ENCODE results near the gene CD19. TPM values are rescaled to one million over a fixed set of nuclear protein-coding genes. Genes with fewer than 3 reads are reported as not detected.

CD19 gene
- total and polyA plus RNA-seq, 2 of the 8 experiments (the other 6 are each of a cell fraction or from before 2014, with no cell fraction given), result 0.57 to 0.65 TPM

DNA sequence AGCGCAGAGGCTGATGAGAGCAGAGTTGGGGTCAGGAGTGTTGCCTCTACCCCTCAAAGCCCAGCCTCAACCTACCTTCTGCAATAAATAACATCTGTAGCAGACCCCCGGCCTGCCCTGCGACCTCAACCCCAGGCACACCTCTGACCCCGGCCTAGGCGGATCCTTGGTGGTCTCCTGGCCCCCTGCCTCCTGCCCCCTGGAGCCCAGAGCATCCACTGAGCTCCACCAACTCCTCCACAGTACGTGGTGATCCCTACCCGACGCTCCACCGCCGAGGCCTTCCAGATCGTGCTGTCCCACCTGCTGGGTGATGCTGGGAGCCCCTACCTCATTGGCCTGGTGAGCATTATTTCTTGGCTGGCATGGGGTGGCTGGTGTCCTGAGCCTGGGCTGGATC lies 51.2 kb downstream of the CD19 start:
- CTCF ChIA-PET (ENCODE audit: partially characterized antibody), result interaction anchor here (1.0 to 4.0 kb wide), 6 partner anchors 10 to 32 kb away, joined by 3 to 14 read pairs (median 3); no protein-coding TSS in a partner anchor
- TF ChIP-seq SIRT6 (IDR thresholded peaks at IDR 0.05; ENCODE audit: low read length) (no peak), NANOG (IDR thresholded peaks at IDR 0.05; ENCODE audit: insufficient read depth, low read depth, low read length, poor library complexity, severe bottlenecking) (no peak)
- Histone ChIP-seq H3K9me3 (ENCODE audit: insufficient read depth in 2 of 2, low read depth in 1 of 2, low read length in 1 of 2) (peaks cover 5 to 7% of the 10 kb centered on the region in 2 experiments; a peak in 2 of 4 replicates), H2BK15ac (ENCODE audit: low read length) (no peak overlapping the region), H3K27me3 (replicated peaks in 1 of 4; ENCODE audit: control insufficient read depth in 3 of 4, extremely low read depth in 1 of 4, insufficient read depth in 3 of 4, low read length in 3 of 4) (no peaks in the 10 kb centered on the region), H3K4me3 (ENCODE audit: extremely low read depth in 1 of 4, insufficient read depth in 2 of 4, low read depth in 3 of 4, low read length in 4 of 4) (no peak overlapping the region), H3K56ac (replicated peaks; ENCODE audit: insufficient read length, low read depth, low read length) (no peak overlapping the region), H2BK5ac (ENCODE audit: low read depth, low read length) (no peak overlapping the region), H3K23me2 (ENCODE audit: low read depth, low read length) (no peaks in the 10 kb centered on the region), H3K23ac (ENCODE audit: insufficient read length) (no peak overlapping the region), H3K4me2 (ENCODE audit: insufficient read depth in 1 of 2, low read depth in 2 of 2, low read length in 2 of 2) (no peak overlapping the region), H3K4me1 (replicated peaks in 1 of 4; ENCODE audit: control insufficient read depth in 3 of 4, insufficient read depth in 4 of 4, low read length in 3 of 4) (no peaks in the 10 kb centered on the region), H3K18ac (ENCODE audit: extremely low read depth, low read length) (no peak overlapping the region), H2BK120ac (replicated peaks; ENCODE audit: low read depth, low read length) (no peak overlapping the region), H2BK12ac (ENCODE audit: low read depth, low read length) (no peak overlapping the region), H4K20me1 (replicated peaks in 1 of 2; ENCODE audit: control insufficient read depth in 1 of 2, insufficient read depth in 2 of 2, low read length in 2 of 2) (no peaks in the 10 kb centered on the region), H3K9ac (replicated peaks in 1 of 4; ENCODE audit: extremely low read depth in 1 of 4, low read depth in 3 of 4, low read length in 3 of 4) (no peak overlapping the region), H3K14ac (ENCODE audit: insufficient read length) (no peak overlapping the region), H2AK5ac (ENCODE audit: low read depth, low read length) (no peak overlapping the region), H3K79me1 (ENCODE audit: low read depth, low read length) (no peaks in the 10 kb centered on the region), H3K4ac (replicated peaks; ENCODE audit: insufficient read length, low read depth, low read length) (no peak overlapping the region), H3K36me3 (ENCODE audit: control insufficient read depth in 2 of 4, insufficient read depth in 4 of 4, low read length in 3 of 4) (peaks cover 0 to 16% (median 5%) of the 10 kb centered on the region in 4 experiments; a peak in 5 of 8 replicates), H4K5ac (ENCODE audit: insufficient read length, low read depth, low read length) (no peak overlapping the region), H4K91ac (replicated peaks; ENCODE audit: insufficient read length, low read length) (no peak overlapping the region), H2BK20ac (ENCODE audit: low read length) (no peak overlapping the region), H4K8ac (ENCODE audit: extremely low read depth, insufficient read depth, low read length) (no peak overlapping the region), H2AFZ (ENCODE audit: low read length) (no peak overlapping the region), H3K27ac (ENCODE audit: low read depth, low read length) (no peak overlapping the region), H3K79me2 (ENCODE audit: control insufficient read depth in 1 of 2, insufficient read depth in 2 of 2, low read length in 2 of 2) (no peaks in the 10 kb centered on the region)
- no peak for DNase-seq (ENCODE audit: low read depth in 1 of 2, low spot score in 2 of 2)
- POLR2A ChIA-PET (ENCODE audit: partially characterized antibody), result interaction anchor here (0.6 to 2.0 kb wide), 2 partner anchors 9 to 268 kb away, joined by 3 to 5 read pairs; no protein-coding TSS in a partner anchor
- no peak for FAIRE-seq
- 94% methylated on average over 11 of the region's 11 CpGs; no CpG with 5 or more reads in 1 of the 2 experiments for WGBS, 2 experiments (ENCODE audit: extremely low coverage in 1 of 2, insufficient coverage in 1 of 2, insufficient read length in 1 of 2, insufficient replicate concordance in 2 of 2, low coverage in 1 of 2, low lambda C conversion rate in 2 of 2, missing lambda C conversion rate in 1 of 2)

Data from H1 (cell line).